ENCODE data around the gene MSH4.
A peak's percentile ranks its signal among the peaks of the same experiment; 100 is the strongest.
"Not testable (repeated sequence)": the region's sequence is repeated elsewhere in the genome, so short reads cannot be mapped to it uniquely, and the experiment has no call there.

Gene MSH4

DNA sequence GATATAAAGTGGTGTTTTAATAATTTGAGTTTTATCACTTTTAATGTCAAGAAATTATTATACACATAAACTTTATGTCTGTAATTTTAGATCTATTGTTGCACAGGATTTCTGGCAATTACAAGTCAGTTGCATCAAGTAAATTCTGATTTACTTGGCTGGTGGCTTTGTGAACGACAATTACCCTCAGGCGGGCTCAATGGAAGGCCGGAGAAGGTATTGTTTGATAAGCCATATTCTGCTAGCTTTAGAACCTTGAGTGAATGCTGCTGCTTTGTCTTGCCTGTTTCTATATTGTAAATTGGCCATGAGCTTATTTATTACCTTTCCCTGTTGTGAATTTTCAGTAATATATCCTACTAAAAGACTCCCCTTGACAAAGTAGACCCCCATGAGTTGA, 4.6 kb upstream of the MSH4 start:
- Mint-ChIP-seq H3K4me3 (no peak overlapping the region), H3K9me3 (no peaks in the 10 kb centered on the region), H3K27me3 (ENCODE audit: low read depth, poor library complexity) (no peaks in the 10 kb centered on the region), H3K27ac (no peak overlapping the region), H3K4me1 (peaks cover 47% of the 10 kb centered on the region), H3K36me3 (ENCODE audit: low read depth) (peaks cover 67% of the 10 kb centered on the region)
- DNase-seq, result no peak
- TF ChIP-seq, protein P1, sequence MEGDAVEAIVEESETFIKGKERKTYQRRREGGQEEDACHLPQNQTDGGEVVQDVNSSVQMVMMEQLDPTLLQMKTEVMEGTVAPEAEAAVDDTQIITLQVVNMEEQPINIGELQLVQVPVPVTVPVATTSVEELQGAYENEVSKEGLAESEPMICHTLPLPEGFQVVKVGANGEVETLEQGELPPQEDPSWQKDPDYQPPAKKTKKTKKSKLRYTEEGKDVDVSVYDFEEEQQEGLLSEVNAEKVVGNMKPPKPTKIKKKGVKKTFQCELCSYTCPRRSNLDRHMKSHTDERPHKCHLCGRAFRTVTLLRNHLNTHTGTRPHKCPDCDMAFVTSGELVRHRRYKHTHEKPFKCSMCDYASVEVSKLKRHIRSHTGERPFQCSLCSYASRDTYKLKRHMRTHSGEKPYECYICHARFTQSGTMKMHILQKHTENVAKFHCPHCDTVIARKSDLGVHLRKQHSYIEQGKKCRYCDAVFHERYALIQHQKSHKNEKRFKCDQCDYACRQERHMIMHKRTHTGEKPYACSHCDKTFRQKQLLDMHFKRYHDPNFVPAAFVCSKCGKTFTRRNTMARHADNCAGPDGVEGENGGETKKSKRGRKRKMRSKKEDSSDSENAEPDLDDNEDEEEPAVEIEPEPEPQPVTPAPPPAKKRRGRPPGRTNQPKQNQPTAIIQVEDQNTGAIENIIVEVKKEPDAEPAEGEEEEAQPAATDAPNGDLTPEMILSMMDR (IDR thresholded peaks at IDR 0.05), result no peak

DNA sequence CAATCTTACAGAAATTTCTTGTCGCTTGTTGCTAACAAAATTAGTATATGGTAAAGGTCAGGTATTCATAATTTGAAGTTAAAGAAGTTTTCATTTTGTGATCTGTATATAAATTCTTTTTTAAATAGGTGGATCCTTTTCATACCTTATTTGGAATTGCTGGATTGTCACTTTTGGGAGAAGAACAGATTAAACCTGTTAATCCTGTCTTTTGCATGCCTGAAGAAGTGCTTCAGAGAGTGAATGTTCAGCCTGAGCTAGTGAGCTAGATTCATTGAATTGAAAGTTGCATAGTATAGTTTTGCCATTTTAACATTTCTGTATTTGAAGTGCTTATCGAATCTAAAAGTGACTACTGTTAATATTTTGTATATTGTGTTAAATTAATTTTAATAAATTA, 2.3 kb upstream of the MSH4 start:
- no peak overlapping the region for H3K4me3 Mint-ChIP-seq
- H3K36me3 Mint-ChIP-seq (ENCODE audit: low read depth), result peaks cover 74% of the 10 kb centered on the region
- DNase-seq, result no peak
- TF ChIP-seq, protein P1 (IDR thresholded peaks at IDR 0.05), result no peak
- peaks cover 24% of the 10 kb centered on the region for H3K4me1 Mint-ChIP-seq
- H3K9me3 Mint-ChIP-seq, result no peaks in the 10 kb centered on the region
- no peaks in the 10 kb centered on the region for H3K27me3 Mint-ChIP-seq (ENCODE audit: low read depth, poor library complexity)
- peak overlapping the region; percentile 19 for H3K27ac Mint-ChIP-seq

DNA sequence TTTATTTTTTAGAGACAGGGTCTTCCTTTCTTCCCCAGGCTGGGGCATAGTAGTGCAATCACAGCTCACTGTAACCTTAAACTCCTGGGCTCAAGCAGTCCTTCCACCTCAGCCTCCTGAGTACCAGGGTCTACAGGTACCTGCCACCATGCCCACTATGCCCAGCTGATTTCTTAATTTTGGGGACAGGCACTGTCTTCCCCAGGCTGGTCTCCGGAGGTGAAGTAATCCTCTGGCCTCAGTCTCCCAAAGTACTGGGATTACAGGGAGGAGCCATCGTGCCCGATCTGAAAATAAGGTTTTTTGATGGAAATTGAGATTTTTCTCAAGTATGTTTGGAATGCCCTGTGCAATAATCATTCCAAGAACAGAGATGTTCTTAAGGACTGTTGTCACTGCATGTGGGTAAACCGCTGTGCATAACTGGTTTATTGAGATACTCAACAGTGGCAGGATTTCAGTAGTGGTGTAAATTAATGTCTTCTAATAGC, 934 bp upstream of the MSH4 start:
- no peaks in the 10 kb centered on the region for H3K27me3 Mint-ChIP-seq (ENCODE audit: low read depth, poor library complexity)
- H3K4me1 Mint-ChIP-seq, result peaks cover 11% of the 10 kb centered on the region
- TF ChIP-seq, protein P1 (IDR thresholded peaks at IDR 0.05), result no peak
- H3K9me3 Mint-ChIP-seq, result no peaks in the 10 kb centered on the region
- H3K27ac Mint-ChIP-seq, result no peak overlapping the region
- no peak for DNase-seq
- peaks cover 61% of the 10 kb centered on the region for H3K36me3 Mint-ChIP-seq (ENCODE audit: low read depth)
- no peak overlapping the region for H3K4me3 Mint-ChIP-seq

DNA sequence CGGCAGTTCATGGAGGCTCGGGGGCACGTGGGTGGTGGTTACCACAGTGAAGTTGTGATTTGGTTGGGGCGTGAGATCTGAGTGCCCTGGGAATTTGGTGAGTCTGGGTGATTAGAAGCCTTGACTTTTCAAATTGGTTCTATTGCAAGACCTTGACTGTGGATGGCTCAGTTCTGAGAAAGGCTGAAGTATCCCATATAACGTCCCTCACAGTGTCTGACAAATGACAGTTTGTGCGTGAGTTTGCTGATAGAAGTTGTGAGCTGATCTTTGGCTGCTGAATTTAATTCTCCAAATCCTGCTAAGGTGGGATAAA, 549 bp downstream of the MSH4 start:
- Mint-ChIP-seq H3K27me3 (ENCODE audit: low read depth, poor library complexity) (peaks cover 2% of the 10 kb centered on the region), H3K9me3 (no peaks in the 10 kb centered on the region), H3K4me3 (no peak overlapping the region), H3K36me3 (ENCODE audit: low read depth) (peaks cover 47% of the 10 kb centered on the region), H3K4me1 (no peaks in the 10 kb centered on the region), H3K27ac (no peak overlapping the region)
- DNase-seq, result no peak
- TF ChIP-seq, protein P1 (IDR thresholded peaks at IDR 0.05), result no peak

DNA sequence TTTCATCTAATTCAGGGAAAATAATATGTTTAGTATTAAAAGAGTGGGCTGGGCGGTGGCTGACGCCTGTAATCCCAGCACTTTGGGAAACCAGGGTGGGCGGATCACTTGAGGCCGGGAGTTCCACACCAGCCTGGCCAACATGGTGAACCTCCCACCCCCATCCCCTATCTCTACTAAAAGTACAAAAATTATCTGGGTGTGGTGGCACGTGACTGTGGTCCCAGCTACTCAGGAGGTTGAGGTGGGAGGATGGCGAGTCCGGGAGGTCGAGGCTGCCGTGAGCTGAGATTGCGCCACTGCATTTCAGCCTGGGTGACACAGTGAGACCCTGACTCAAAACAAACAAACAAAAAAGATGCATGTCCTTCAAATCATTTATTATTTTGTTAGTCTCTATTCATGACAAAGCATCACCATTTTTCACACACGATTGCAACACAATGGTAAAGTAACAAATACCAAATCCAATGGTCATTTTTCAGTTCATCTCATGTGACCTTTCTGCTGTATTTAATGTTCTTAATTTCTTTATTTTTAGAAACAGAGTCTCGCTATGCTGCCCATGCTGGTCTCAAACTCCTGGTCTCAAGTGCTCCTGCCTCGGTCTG, 1.0 kb downstream of the MSH4 start:
- H3K4me1 Mint-ChIP-seq, result no peaks in the 10 kb centered on the region
- peaks cover 44% of the 10 kb centered on the region for H3K36me3 Mint-ChIP-seq (ENCODE audit: low read depth)
- peak overlapping the region; percentile 57 for H3K27ac Mint-ChIP-seq
- H3K9me3 Mint-ChIP-seq, result no peaks in the 10 kb centered on the region
- H3K4me3 Mint-ChIP-seq, result no peak overlapping the region
- TF ChIP-seq, protein P1 (IDR thresholded peaks at IDR 0.05), result no peak
- DNase-seq, result no peak
- peaks cover 3% of the 10 kb centered on the region for H3K27me3 Mint-ChIP-seq (ENCODE audit: low read depth, poor library complexity)

DNA sequence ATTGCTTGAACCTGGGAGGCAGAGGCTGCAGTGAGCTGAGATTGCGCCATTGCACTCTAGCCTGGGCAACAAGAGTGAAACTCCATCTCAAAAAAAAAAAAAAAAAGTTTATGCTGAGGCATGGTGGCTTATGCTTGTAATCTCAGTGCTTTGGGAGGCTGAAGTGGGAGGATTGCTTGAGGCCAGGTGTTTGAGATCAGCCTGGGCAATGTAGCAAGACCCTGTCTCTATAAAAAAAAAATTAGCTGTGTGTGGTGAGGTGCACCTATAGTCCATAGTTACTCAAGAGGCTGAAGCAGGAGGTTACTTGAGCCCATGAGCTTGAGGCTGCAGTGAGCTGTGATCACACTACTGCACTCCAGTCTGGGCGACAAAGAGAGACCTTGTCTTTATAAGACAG, 4.8 kb downstream of the MSH4 start:
- not testable (repeated sequence) for H3K4me1 Mint-ChIP-seq; H3K27me3 Mint-ChIP-seq (ENCODE audit: low read depth, poor library complexity); DNase-seq; H3K27ac Mint-ChIP-seq; H3K9me3 Mint-ChIP-seq; H3K4me3 Mint-ChIP-seq
- H3K36me3 Mint-ChIP-seq (ENCODE audit: low read depth), result peaks cover 16% of the 10 kb centered on the region
